ENCODE results near the gene BRD3.

BRD3 gene

DNA sequence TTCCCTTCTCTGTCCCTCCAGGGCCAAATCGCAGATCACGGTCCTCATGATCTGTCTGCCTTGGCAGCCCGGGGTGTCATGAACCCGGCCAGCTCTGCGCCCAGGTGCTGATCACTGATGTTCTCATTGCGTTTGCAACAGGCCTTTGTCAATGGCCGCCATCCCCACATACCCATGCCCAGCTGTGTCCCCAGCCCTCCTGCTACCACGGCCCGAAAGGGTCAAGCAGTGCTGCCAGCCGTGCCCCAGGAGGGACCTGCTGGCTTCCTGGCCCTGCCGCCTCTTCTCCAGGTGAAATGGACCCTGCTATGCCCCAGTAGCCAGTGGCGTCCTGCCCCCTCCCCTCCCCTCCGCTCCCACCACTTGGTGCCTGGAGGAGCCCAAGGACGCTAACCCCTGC lies 62.9 kb downstream of the BRD3 start:
- Histone ChIP-seq H3K27ac (ENCODE audit: poor library complexity, severe bottlenecking) (no peak overlapping the region), H3K4me1 (ENCODE audit: insufficient read depth, poor library complexity, severe bottlenecking) (no peaks in the 10 kb centered on the region), H3K4me3 (ENCODE audit: severe bottlenecking) (no peak overlapping the region), H3K27me3 (ENCODE audit: insufficient read depth, poor library complexity, severe bottlenecking) (no peaks in the 10 kb centered on the region), H3K9me3 (ENCODE audit: severe bottlenecking) (no peaks in the 10 kb centered on the region), H3K36me3 (ENCODE audit: low read depth) (no peaks in the 10 kb centered on the region)
- TF ChIP-seq, protein P1, sequence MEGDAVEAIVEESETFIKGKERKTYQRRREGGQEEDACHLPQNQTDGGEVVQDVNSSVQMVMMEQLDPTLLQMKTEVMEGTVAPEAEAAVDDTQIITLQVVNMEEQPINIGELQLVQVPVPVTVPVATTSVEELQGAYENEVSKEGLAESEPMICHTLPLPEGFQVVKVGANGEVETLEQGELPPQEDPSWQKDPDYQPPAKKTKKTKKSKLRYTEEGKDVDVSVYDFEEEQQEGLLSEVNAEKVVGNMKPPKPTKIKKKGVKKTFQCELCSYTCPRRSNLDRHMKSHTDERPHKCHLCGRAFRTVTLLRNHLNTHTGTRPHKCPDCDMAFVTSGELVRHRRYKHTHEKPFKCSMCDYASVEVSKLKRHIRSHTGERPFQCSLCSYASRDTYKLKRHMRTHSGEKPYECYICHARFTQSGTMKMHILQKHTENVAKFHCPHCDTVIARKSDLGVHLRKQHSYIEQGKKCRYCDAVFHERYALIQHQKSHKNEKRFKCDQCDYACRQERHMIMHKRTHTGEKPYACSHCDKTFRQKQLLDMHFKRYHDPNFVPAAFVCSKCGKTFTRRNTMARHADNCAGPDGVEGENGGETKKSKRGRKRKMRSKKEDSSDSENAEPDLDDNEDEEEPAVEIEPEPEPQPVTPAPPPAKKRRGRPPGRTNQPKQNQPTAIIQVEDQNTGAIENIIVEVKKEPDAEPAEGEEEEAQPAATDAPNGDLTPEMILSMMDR (IDR thresholded peaks at IDR 0.05; ENCODE audit: poor library complexity, severe bottlenecking): no peak
- ATAC-seq (ENCODE audit: low read depth) (no peak), DNase-seq (ENCODE audit: low spot score) (no peak)

DNA sequence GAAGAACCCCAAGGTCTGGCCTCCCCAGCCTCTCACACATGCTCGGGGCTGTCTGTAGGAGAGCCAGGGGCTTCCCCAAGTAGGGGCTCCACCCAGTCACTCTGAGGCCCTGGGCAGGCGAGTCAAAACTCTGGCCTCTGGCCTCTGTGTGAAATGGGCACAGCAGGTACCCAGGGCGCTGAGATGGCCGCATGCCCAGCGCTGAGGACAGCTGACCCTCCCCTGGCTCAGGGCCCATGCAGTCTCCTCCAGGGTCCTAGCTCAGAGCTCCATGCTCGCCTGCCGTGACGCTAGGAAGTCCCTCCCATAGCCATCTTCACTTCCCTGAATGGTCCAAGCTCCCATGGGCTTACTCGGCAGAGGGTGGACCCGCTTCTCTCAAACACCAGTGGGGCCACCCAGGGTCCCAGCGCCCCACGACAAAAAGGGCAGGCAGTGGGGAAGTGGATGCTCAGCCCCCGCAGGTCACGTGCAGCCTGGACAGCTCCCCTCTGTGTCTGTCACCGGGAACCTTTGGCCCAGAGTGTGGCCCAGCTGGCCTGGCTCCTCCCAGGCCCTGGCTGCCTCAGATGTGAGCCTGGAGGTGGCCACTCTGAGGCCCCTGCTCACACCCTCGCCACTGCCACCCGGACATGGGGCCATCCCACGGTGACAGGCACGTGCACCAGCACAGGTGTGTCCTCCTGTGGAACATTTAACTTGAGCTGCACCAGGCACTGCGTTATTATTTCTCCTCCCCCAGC lies 63.5 kb downstream of the BRD3 start:
- no peak for ATAC-seq (ENCODE audit: low read depth)
- H3K27ac ChIP-seq (ENCODE audit: poor library complexity, severe bottlenecking): no peak overlapping the region
- H3K36me3 ChIP-seq (ENCODE audit: low read depth): no peaks in the 10 kb centered on the region
- TF ChIP-seq, protein P1 (IDR thresholded peaks at IDR 0.05; ENCODE audit: poor library complexity, severe bottlenecking): no peak
- H3K27me3 ChIP-seq (ENCODE audit: insufficient read depth, poor library complexity, severe bottlenecking): no peaks in the 10 kb centered on the region
- no peaks in the 10 kb centered on the region for H3K4me1 ChIP-seq (ENCODE audit: insufficient read depth, poor library complexity, severe bottlenecking)
- no peaks in the 10 kb centered on the region for H3K9me3 ChIP-seq (ENCODE audit: severe bottlenecking)
- no peak for DNase-seq (ENCODE audit: low spot score)
- H3K4me3 ChIP-seq (ENCODE audit: severe bottlenecking): no peak overlapping the region

DNA sequence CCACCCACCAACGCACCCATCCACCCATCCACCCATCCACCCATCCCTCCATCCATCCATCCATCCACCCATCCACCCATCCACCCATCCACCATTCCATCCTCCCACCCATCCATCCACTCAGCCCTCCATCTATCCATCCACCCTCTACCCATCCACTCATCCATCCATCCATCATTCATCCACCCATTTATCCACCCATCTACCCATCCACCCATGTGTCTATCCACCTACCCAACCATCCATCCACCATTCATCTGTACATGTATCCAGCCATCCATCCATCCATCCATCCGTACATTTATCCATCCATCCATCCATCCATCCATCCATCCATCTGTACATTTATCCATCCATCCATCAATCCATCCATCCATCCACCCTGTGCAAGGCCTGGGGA lies 64.6 kb downstream of the BRD3 start:
- TF ChIP-seq, protein P1 (IDR thresholded peaks at IDR 0.05; ENCODE audit: poor library complexity, severe bottlenecking): no peak
- no peak for ATAC-seq (ENCODE audit: low read depth)
- no peak for DNase-seq (ENCODE audit: low spot score)
- no peak overlapping the region for H3K4me3 ChIP-seq (ENCODE audit: severe bottlenecking)
- H3K4me1 ChIP-seq (ENCODE audit: insufficient read depth, poor library complexity, severe bottlenecking): no peaks in the 10 kb centered on the region
- no peaks in the 10 kb centered on the region for H3K36me3 ChIP-seq (ENCODE audit: low read depth)
- no peak overlapping the region for H3K27ac ChIP-seq (ENCODE audit: poor library complexity, severe bottlenecking)
- H3K9me3 ChIP-seq (ENCODE audit: severe bottlenecking): no peaks in the 10 kb centered on the region
- H3K27me3 ChIP-seq (ENCODE audit: insufficient read depth, poor library complexity, severe bottlenecking): no peaks in the 10 kb centered on the region

DNA sequence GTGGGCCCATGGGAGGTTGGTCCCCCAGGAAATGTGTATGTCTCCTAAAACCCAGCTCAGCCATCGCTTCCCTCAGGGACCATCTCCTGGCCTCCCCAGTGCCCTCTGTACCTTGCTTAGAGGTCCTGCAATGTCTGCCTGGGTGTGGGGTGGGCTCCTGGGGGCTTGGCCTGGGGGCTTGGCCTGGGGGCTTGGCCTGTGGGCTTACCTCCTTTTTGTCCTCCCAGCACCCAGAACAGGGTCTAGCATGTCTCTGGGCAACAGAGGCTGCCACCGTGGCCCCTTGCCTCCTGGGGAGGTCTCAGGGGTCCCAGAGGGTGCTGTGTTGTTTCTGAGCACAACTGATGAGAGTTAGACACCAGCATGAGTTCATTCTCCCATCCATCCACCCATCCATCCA lies 65.0 kb downstream of the BRD3 start:
- no peak for DNase-seq (ENCODE audit: low spot score)
- H3K27me3 ChIP-seq (ENCODE audit: insufficient read depth, poor library complexity, severe bottlenecking): no peaks in the 10 kb centered on the region
- H3K4me3 ChIP-seq (ENCODE audit: severe bottlenecking): no peak overlapping the region
- no peaks in the 10 kb centered on the region for H3K36me3 ChIP-seq (ENCODE audit: low read depth)
- H3K4me1 ChIP-seq (ENCODE audit: insufficient read depth, poor library complexity, severe bottlenecking): no peaks in the 10 kb centered on the region
- no peaks in the 10 kb centered on the region for H3K9me3 ChIP-seq (ENCODE audit: severe bottlenecking)
- ATAC-seq (ENCODE audit: low read depth): no peak
- TF ChIP-seq, protein P1 (IDR thresholded peaks at IDR 0.05; ENCODE audit: poor library complexity, severe bottlenecking): no peak
- no peak overlapping the region for H3K27ac ChIP-seq (ENCODE audit: poor library complexity, severe bottlenecking)

DNA sequence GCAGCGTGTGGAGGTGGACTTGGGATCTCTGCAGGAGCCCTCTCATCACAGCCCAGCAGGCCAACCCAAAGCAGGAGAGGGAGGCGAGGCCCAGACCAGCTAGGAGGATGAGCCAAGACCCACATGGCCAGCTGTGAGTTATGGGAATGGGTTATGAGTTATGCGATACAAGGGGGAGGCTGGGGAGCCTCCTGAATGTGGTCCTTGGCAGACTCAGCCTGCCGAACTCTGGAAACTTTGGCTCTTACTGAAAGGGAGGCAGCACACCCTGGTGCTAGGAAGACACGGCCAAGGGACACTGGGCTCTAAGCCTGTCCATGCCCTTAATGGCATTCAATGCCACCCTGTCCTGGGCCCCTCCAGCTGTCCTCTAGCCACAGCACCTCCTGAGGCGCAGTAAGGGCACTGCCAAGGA lies 68.0 kb downstream of the BRD3 start:
- DNase-seq (ENCODE audit: low spot score) (no peak), ATAC-seq (ENCODE audit: low read depth) (no peak)
- no peak overlapping the region for H3K4me3 ChIP-seq (ENCODE audit: severe bottlenecking)
- no peaks in the 10 kb centered on the region for H3K9me3 ChIP-seq (ENCODE audit: severe bottlenecking)
- no peaks in the 10 kb centered on the region for H3K36me3 ChIP-seq (ENCODE audit: low read depth)
- no peaks in the 10 kb centered on the region for H3K4me1 ChIP-seq (ENCODE audit: insufficient read depth, poor library complexity, severe bottlenecking)
- no peak overlapping the region for H3K27ac ChIP-seq (ENCODE audit: poor library complexity, severe bottlenecking)
- H3K27me3 ChIP-seq (ENCODE audit: insufficient read depth, poor library complexity, severe bottlenecking): no peaks in the 10 kb centered on the region
- TF ChIP-seq, protein P1 (IDR thresholded peaks at IDR 0.05; ENCODE audit: poor library complexity, severe bottlenecking): no peak
